ENCODE measurements around the gene MORN3.
"Not testable (repeated sequence)": the region's sequence is repeated elsewhere in the genome, so short reads cannot be mapped to it uniquely, and the experiment has no call there.

The MORN3 gene

DNA sequence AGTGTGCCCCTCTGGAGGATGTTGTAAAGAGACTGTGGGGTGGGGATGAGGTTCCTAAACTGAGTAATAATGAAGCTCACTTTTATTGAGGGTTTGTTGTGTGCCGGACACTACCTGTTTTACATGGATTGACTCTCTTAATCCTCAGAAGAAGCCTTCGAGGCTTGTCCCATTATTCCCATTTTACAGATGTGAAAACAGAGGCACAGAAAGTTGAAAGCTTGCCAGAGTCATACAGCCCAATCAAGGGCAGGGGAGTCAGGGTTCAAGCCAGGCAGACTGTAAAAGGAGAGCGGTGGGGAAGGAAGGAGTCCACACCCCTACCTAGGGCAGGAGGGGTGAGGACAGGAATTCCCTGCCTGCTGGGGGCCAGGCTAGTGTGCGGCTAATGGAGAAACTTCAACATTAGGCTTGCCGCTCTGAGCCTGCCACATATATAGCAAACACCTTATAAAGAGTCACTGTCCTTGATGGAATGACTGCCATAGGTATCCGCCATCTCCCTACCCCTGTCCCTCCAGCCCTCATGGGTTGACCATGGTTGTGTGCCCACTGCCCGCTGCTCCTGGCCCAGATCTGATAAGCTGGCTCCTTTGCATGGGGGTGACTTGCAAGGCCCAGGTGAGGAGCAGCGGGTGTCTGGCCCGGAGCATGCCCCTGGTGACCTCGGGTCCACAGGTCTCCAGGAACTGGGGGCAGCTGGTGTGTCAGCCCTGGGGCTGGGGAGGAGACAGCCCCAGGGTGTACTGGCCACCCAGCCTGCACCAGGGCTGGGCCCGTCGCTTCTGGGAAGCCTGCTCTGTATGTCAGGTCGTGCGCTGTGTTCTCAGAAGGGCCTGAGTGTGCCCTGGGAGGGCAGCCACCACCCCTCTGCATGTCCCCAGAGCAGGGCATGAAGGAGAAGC is 30.9 kb downstream of the MORN3 start:
- no peak for DNase-seq (ENCODE audit: low read depth)

DNA sequence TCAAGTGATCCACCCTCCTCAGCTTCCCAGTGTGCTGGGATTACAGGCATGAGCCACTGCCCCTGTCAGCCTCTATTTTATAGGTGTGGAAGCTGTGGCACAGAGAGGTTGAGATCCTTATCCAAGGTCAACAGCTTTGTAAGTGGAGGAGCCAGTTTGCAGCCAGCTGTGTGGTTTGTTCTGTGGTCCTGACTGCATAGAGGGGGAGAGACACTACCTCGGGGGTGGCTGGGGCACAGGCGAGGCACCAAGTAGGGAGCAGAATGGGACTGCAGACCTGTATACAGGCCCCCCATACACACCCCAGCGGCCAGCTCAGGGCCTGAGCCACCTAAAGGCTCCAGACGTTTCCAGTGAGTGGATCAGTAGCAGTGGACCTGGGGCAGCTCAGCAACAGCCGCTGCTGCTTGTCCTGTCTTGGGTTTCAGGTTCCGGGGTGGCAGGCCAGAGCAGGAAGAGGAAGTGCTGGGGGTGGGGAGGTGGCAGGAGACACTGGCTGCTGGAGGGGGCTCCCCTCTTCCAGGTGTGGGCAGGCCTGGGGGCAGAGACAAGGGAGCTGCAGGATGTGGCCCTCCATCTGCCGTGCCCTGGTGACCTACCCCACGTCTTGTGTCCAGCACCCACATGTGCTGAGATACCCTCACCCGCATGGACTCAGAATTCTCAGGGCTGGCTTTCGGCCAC is 32.1 kb downstream of the MORN3 start:
- no peak for DNase-seq (ENCODE audit: low read depth)

DNA sequence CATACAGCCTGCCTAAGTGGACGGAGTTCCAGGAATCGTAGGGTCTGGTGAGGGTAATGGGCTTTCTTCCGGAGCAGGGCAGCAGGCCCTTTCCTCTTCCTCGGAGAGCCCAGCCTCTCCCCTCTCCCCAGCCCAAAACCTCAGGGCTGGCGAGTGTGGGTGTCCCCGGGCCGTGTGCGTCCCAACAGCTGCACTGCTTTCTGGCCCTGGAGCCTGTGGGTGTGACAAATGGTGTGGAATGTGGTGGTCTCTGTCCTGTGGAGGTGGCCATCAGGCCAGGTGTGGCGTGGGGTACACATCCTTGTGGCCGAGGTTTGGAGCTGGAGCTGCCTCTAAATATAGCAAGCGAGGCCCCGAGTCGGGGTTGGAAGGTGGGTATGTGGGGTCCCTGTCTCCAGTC is 34.6 kb downstream of the MORN3 start:
- DNase-seq (ENCODE audit: low read depth), result no peak

DNA sequence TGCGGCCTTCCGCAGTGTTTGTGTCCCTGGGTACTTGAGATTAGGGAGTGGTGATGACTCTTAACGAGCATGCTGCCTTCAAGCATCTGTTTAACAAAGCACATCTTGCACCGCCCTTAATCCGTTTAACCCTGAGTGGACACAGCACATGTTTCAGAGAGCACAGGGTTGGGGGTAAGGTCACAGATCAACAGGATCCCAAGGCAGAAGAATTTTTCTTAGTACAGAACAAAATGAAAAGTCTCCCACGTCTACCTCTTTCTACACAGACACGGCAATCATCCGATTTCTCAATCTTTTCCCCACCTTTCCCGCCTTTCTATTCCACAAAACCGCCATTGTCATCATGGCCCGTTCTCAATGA is 35.6 kb downstream of the MORN3 start:
- DNase-seq (ENCODE audit: low read depth), result not testable (repeated sequence)

DNA sequence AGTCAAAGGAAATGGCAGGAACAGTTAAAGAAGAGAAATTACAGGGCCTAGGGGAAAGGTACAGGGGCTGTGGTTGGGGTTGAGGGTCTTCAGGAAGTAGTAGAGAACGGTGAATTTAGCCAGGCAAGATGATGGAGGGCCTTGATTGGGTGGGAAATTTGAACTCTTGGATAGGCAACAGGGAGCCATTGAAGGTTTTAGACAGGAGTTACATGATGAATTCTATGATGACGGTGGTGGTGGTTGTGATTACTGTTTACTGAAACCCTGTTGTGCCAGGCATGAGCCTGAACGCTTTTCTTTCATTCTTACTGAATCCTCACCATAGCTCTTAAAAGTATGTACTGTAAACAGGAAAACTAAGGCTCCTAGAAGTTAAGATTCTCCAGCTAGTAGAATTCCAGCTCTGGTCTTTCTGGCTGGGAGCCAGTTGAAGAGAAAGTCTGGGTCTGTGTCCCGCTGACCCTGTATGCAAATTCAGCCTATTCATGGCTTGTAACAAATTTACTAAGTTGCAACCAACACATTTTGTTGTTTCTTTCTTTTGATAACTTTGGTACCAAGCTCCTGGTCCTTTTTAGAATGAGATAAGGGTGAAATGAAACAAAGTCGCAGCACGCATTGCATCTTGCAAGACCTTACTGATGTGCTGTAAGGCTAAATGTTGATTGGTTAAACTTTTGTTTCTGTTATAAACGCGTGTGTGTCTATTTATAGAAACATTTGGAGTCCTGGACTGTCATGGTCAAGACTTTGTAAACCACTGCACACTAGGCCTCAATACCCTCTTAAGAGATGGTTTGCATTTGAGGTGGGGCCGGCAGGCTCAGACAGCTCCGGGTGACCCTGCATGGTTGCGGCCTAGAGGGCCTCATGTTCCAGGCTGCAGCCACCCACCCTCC is 37.1 kb downstream of the MORN3 start:
- DNase-seq (ENCODE audit: low read depth), result no peak

DNA sequence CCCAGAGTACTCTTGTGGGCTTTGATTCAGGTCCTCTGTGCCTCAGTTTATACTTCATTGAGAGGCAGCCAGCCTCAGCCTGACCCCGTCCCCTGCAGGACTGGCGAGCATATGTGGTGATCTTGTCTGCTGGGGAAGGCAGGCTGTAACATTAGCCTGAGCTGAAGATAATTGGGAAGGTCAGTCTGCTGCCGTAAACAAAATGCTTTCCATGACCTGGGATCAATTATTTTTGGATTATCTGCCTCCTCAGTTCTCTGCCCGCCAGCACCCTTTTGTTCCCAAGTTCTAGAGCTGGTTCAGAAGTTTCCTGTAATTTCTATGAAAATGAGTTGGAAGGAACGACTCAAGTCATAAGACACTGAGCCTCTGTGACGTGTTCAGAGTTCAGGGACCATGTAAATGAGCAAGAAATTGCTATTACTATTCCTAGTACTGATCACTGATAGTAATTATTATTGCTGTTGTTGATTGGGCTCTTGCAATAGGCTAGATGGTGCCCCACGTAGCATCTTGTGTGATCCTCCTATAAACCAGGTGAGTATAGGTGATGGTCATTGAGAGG is 38.6 kb downstream of the MORN3 start:
- no peak for DNase-seq (ENCODE audit: low read depth)

DNA sequence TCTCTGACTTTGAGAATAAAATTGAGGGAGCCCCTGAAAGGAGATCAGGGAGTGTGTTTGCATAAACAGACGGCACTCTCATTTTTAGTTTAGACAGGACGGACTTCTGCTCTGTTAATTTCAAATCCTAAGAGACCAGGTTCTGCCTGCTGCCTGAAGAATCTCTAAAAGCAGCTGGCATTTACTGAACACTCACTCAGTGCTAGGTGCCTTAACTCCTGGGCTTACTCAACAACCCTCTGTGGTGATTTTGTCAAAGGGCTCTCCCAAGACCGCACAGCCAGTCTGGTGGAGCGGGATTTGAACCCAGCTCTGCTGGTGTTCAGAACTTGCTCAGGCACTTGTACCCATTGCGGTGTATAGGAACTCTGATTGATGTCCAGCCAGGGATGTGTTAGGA is 40.9 kb downstream of the MORN3 start:
- peak; percentile 11 for DNase-seq (ENCODE audit: low read depth)

DNA sequence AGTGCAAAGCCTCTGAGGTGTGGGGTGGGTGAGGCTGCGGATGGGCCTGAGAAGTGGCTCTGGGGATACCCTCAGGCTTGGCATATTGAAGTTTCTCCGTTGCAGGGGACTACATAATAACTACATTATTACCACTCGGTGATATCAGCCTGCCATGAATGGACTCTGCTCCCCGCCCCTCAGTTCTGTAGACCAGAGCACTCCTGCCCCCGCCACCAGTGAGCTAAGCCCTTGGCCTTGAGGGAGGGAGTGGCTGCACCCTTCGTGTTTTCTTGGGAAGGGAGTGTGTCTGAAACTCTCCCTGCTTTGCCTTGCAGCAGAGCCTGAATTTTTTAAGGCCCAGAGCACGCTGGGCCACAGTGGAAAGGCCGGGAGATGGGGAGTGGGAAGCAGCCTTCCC is 41.4 kb downstream of the MORN3 start:
- peak; percentile 50 for DNase-seq (ENCODE audit: low read depth)

DNA sequence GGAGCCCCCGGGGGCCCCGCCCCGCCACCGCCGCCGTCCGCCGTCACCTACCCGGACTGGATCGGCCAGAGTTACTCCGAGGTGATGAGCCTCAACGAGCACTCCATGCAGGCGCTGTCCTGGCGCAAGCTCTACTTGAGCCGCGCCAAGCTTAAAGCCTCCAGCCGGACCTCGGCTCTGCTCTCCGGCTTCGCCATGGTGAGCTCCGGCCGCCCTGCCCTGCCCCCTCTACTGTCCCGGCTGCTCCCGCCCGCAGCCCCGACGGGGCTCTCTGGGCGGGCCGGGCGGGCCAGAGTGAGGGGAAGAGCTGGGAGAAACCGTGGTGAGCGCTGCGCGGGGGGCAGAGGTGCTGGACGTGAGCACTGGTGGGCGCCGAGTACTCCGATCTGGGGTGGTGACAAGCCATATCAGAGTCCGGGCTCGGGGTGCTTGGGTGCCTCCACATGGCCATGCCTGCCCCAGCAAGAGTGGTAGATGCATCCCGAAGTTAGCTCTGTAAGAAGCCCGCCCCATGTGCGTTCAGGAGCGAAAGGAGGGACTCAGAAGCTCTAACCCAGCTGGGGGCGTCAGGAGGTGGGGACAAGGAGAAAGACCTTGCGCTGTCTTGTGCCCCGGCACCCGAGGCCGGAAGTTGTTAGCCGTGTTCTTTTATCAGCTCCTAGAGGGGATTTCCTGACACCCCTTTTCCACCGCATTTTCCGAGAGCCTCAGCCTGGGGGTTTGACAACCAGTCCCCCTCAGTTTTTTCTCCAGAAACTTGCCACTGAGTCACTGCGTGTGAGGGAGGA is 42.4 kb downstream of the MORN3 start:
- peak; percentile 80 for DNase-seq (ENCODE audit: low read depth)

DNA sequence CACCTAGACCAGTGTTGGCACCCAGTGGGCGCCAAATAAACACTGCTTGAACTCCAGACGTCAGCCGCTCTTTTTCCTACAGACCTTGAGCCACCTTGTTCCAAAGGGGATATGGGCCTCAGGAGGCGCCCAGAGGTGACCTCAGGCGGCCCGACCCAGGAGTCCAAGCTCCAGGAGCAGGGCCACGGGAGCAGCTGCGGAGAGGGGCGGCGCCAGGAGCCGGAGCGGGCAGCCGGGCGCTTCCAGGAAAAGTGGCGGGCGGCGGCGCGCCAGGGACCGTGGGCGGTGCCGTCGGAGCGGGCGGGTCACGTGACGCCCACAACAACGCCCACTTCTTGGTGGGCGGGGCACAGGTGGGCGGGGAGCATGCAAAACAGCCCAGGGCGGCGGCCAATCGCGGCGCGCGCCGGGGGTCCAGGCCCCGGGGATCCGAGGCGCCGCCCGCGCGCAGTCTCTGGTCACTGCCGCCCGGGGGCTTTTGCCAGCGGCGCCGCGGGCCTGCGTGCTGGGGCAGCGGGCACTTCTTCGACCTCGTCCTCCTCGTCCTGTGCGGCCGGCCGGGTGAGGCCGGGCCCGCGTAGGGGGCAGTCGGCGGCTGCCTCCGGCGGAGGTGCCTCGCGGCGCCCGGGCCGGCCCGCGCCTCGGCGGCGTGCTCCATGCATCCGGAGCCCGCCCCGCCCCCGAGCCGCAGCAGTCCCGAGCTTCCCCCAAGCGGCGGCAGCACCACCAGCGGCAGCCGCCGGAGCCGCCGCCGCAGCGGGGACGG is 43.2 kb downstream of the MORN3 start, which contains the start of gene ORAI1:
ORAI1 (plus strand) TSS at position 444 of the 766 bp plus-strand sequence.
- peak; percentile 95 for DNase-seq (ENCODE audit: low read depth)

DNA sequence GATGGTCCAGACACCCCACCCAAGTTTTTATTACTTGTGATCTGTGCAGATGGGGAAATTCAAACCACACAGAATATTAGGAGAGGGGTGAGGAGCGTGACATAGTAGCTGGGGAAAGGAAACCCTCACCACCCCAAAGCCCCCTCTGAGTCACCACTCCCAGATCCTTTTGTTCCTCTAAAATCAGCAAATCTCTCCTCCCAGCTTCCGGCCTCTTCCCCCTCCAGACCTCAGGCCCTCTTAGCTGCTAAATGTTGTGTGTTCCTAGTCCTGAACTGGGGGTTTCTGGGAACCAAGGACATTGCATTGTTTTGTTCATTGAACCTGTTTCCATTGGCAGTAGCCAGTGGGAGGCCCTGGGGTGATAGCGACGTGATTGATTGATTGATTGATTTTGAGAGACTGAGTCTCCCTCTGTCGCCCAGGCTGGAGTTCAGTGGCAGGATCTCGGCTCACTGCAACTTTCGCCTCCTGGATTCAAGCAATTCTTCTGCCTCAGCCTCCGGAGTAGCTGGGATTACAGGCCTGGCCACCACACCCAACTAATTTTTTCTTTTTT is 49.0 kb downstream of the MORN3 start:
- DNase-seq (ENCODE audit: low read depth), result no peak

DNA sequence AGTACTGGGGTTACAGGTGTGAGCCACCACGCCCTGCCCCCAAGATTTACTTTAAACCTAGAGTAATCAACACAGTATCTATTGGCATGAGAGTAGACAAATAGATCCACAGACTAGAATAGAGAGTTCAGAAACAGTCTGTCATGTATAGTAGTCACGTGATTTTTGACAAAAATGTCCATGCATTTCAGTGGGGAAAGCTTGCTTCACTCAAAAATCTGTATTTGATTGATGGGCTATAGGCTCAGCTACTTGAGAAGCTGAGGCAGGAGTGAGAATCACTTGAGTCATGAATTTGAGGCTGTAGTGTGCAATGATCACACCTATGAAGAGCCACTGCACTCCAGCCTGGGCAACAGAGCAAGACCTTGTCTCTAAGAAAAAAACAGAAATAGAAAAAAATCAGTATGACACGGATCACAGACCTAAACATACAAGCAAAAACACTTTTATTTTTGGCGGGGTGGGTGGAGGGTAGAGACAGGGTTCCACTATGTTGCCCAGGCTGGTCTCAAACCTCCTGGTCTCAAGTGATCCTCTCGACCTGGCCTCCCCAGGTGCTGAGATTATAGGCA is 50.7 kb downstream of the MORN3 start:
- DNase-seq (ENCODE audit: low read depth), result no peak

DNA sequence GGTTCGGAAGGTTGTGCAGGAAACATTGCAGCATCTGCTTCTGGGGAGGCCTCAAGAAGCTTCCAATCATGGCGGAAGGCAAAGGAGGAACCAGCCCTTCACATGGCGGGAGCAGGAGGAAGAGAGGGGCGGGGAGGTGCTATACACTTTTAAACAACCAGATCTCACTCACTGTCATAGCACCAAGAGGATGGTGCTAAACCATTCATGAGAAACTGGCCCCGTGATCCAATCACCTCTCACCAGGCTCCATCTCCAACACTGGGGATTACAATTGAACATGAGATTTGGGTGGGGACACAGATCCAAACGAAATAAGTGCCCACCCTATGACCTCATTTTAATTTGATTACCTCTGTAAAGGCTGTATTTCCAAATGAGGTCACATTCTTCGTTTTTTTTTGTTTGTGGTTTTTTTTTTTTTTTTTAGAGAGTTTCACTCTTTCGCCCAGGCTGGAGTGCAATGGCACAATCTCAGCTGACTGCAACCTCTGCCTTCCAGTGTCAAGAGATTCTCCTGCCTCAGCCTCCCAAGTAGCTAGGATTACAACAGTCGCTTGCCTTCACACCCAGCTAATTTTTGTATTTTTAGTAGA is 54.5 kb downstream of the MORN3 start:
- no peak for DNase-seq (ENCODE audit: low read depth)

DNA sequence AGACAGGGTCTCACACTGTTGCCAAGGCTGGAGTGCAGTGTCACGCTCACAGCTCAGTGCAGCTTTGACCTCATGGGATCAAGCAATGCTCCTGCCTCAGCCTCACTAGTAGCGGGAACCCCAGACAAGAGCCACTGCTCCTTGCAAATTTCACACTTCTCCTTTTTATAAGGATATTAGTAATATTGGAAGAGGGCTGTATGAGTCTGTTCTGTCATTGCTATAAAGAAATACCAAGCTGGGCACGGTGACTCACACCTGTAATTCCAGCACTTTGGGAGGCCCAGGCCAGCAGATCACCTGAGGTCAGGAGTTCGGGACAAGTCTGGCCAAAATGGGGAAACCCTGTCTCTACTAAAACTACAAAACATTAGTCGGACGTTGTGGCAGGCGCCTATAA is 56.0 kb downstream of the MORN3 start:
- DNase-seq (ENCODE audit: low read depth), result no peak

DNA sequence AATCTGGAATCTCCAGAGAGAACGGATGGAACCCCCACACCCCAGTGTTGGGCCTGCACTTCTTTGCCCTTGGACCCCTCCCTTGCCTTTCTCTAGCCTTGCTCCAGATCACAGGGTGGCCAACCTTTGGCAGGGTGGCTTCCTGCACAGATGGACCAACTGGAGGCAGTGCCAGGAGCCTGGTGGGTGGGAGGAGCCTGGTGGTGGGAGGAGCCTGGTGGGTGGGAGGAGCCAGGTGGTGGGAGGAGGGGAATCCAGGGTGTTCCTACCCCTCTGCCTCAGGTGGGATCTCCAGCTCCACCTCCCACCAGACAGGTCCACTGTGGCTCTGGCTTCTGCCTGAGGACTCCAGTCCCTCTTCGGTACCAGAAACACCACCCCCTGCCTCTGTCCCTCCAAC is 58.1 kb downstream of the MORN3 start:
- DNase-seq (ENCODE audit: low read depth), result no peak

DNA sequence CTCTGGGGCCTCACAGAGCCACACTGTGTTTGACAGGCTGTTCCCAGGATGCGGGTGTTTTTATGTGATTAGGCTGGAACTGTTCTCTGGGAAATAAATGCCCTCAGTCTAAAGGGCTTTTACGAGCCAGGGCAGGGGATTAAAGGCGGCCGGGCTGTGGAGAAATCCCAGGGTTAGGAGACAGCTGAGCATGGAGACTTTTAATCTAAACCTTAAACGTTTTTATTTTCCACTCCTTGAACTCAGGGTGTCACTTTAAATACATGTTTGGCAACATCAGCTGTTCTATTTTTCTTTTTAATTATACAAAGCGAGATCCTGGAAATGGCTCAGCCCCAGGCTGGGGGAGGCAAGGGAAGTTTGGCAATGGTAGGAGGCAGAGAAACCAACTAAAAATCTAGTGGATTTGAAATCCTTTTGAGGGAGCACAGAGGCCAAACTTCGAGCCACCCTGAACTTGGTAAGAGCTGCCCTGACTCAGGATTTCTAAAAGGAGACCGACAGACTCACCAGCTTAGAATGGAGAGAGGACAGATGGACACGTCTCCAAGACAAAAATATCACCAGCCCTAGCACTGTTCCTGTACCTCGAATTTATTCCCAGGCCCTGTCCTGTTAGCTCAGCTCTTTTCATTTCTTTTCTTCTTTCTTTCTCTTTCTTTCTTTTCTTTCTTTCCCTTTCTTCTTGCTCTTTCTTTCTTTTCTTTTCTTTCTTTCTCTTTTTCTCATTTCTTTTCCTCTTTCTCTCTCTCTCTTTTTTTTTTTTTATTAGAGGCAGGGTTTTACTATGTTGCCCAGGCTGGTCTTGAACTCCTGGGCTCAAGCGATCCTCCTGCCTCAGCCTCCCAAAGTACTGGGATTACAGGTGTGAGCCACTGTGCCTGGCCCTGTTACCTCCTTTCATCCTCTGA is 59.0 kb downstream of the MORN3 start:
- DNase-seq (ENCODE audit: low read depth), result peak; percentile 37

DNA sequence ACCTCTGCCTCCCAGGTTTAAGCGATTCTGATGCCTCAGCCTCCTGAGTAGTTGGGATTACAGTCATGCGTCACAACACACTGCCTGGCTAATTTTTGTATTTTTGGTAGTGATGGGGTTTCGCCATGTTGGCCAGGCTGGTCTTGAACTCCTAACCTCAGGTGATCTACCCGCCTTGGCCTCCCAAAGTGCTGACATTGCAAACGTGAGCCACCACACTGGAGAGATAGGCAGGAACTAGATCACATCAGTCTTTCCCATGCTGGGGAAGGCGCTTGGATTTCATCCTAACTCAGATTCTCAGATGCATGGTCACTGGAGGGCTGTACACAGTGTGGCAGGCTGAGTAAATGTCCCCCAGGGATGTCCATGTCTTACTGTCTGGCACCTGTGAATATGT is 61.2 kb downstream of the MORN3 start:
- no peak for DNase-seq (ENCODE audit: low read depth)

DNA sequence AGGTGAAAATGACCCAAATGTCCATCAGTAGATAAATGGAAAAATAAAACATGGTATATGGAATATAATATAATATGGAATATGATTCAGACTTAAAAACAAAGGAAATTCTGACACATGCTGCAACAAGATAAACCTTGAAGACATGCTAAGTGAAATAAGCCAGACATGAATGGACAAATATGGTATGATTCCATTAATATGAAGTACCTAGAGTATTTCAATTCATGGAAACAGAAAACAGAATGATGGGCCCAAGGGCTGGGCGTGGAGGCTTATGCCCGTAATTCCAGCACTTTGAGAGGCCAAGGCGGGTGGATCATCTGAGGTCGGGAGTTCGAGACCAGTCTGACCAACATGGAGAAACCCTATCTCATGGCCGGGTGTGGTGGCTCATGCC is 65.9 kb downstream of the MORN3 start:
- DNase-seq (ENCODE audit: low read depth), result no peak
